ENCODE data around the gene FBXL7.

The FBXL7 gene

DNA sequence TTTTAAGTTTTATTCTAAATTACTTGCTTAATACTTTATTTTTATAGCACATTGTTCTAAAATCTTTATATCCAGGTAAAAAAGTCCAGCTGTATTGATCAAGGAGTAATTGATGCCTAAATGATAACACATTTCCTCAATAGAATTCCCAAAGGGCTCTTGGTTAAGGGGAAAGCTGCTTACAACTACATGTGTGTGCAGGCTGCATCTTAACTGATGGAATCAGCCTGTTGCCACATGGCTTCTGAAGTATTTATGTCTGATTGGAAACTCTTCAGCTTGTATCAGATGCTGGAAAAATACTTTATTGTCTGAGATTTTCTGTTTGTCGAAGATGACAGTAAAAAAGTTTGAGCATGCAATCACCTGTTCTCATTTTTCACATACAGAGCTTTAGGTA lies 182.6 kb downstream of the FBXL7 start:
- TF ChIP-seq, protein P1, sequence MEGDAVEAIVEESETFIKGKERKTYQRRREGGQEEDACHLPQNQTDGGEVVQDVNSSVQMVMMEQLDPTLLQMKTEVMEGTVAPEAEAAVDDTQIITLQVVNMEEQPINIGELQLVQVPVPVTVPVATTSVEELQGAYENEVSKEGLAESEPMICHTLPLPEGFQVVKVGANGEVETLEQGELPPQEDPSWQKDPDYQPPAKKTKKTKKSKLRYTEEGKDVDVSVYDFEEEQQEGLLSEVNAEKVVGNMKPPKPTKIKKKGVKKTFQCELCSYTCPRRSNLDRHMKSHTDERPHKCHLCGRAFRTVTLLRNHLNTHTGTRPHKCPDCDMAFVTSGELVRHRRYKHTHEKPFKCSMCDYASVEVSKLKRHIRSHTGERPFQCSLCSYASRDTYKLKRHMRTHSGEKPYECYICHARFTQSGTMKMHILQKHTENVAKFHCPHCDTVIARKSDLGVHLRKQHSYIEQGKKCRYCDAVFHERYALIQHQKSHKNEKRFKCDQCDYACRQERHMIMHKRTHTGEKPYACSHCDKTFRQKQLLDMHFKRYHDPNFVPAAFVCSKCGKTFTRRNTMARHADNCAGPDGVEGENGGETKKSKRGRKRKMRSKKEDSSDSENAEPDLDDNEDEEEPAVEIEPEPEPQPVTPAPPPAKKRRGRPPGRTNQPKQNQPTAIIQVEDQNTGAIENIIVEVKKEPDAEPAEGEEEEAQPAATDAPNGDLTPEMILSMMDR (IDR thresholded peaks at IDR 0.05; ENCODE audit: insufficient read depth, low read length, poor library complexity, severe bottlenecking): no peak
- no peak for TF ChIP-seq EZH2phosphoT487 (conservative IDR thresholded peaks at IDR 0.05; ENCODE audit: low read length)
- Histone ChIP-seq H3K27me3 (ENCODE audit: low read length) (no peaks in the 10 kb centered on the region), H3K9me3 (ENCODE audit: insufficient read depth, low read length) (no peaks in the 10 kb centered on the region), H3K9me2 (replicated peaks; ENCODE audit: insufficient read depth, low read length) (no peaks in the 10 kb centered on the region), H3K9ac (ENCODE audit: low read length) (no peak overlapping the region), H3K4me3 (ENCODE audit: insufficient read depth, low read length, poor library complexity, severe bottlenecking) (no peak overlapping the region), H4K20me1 (ENCODE audit: low read depth, low read length) (no peaks in the 10 kb centered on the region), H3F3A (ENCODE audit: insufficient read depth) (no peaks in the 10 kb centered on the region), H3K79me2 (ENCODE audit: insufficient read depth, low read length) (no peaks in the 10 kb centered on the region), H3K4me2 (ENCODE audit: low read depth, low read length, poor library complexity, severe bottlenecking) (no peak overlapping the region), H2AFZ (ENCODE audit: low read depth, low read length, severe bottlenecking) (no peak overlapping the region), H3K36me3 (ENCODE audit: low read length) (no peaks in the 10 kb centered on the region), H3K27ac (ENCODE audit: low read depth, low read length) (no peak overlapping the region)

DNA sequence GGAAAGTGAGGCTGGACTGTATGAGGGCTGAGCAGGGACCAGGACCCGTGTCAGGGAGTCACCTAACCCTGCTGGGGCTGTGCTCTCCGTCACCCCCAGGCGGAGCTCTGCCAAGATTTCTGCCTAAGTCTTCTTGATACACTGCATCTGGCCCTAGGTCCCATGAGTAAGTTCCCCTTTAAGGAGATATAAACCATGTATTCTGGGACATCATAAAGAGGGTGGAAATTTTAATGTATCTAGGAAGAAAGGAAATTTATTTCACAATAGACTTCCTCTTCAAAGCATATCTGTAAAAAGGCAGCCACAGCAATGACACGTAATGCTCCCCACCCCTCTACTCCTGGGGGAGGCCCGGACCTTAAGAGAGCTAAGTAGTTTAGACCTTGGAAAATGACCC lies 183.4 kb downstream of the FBXL7 start:
- Histone ChIP-seq H3K9me3 (ENCODE audit: insufficient read depth, low read length) (no peaks in the 10 kb centered on the region), H2AFZ (ENCODE audit: low read depth, low read length, severe bottlenecking) (no peak overlapping the region), H3F3A (ENCODE audit: insufficient read depth) (no peaks in the 10 kb centered on the region), H3K4me3 (ENCODE audit: insufficient read depth, low read length, poor library complexity, severe bottlenecking) (no peak overlapping the region), H3K79me2 (ENCODE audit: insufficient read depth, low read length) (no peaks in the 10 kb centered on the region), H3K9me2 (replicated peaks; ENCODE audit: insufficient read depth, low read length) (no peaks in the 10 kb centered on the region), H3K27ac (ENCODE audit: low read depth, low read length) (no peak overlapping the region), H3K36me3 (ENCODE audit: low read length) (no peaks in the 10 kb centered on the region), H3K27me3 (ENCODE audit: low read length) (no peaks in the 10 kb centered on the region), H4K20me1 (ENCODE audit: low read depth, low read length) (no peaks in the 10 kb centered on the region), H3K4me2 (ENCODE audit: low read depth, low read length, poor library complexity, severe bottlenecking) (no peak overlapping the region), H3K9ac (ENCODE audit: low read length) (no peak overlapping the region)
- TF ChIP-seq EZH2phosphoT487 (conservative IDR thresholded peaks at IDR 0.05; ENCODE audit: low read length): no peak
- TF ChIP-seq, protein P1 (IDR thresholded peaks at IDR 0.05; ENCODE audit: insufficient read depth, low read length, poor library complexity, severe bottlenecking): no peak

DNA sequence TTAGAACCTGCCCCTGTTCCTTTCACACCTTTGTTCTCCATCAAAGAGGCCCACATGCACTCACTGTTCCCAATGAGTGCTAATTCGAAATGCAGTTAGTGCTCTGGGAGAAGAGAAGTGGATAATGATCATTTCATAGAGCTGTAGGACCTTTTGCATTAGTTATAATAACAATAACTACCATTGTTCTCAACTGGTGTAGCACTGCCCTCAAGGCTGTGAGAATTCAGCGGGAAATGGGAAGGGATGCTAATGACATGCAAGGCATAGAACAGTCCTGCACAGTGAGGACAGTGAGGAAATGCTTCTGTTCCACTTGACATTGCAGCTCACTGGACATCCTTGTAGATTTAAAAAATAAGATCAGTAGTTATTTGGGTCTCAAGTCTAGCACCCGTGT lies 187.4 kb downstream of the FBXL7 start:
- H3K27ac ChIP-seq (ENCODE audit: low read depth, low read length): no peak overlapping the region
- H4K20me1 ChIP-seq (ENCODE audit: low read depth, low read length): no peaks in the 10 kb centered on the region
- no peak overlapping the region for H3K4me2 ChIP-seq (ENCODE audit: low read depth, low read length, poor library complexity, severe bottlenecking)
- H3K27me3 ChIP-seq (ENCODE audit: low read length): no peaks in the 10 kb centered on the region
- no peak overlapping the region for H3K9ac ChIP-seq (ENCODE audit: low read length)
- TF ChIP-seq EZH2phosphoT487 (conservative IDR thresholded peaks at IDR 0.05; ENCODE audit: low read length): no peak
- TF ChIP-seq, protein P1 (IDR thresholded peaks at IDR 0.05; ENCODE audit: insufficient read depth, low read length, poor library complexity, severe bottlenecking): no peak
- no peak overlapping the region for H2AFZ ChIP-seq (ENCODE audit: low read depth, low read length, severe bottlenecking)
- H3K79me2 ChIP-seq (ENCODE audit: insufficient read depth, low read length): no peaks in the 10 kb centered on the region
- H3K36me3 ChIP-seq (ENCODE audit: low read length): no peaks in the 10 kb centered on the region
- no peaks in the 10 kb centered on the region for H3K9me2 ChIP-seq (replicated peaks; ENCODE audit: insufficient read depth, low read length)
- no peaks in the 10 kb centered on the region for H3F3A ChIP-seq (ENCODE audit: insufficient read depth)
- no peak overlapping the region for H3K4me3 ChIP-seq (ENCODE audit: insufficient read depth, low read length, poor library complexity, severe bottlenecking)
- H3K9me3 ChIP-seq (ENCODE audit: insufficient read depth, low read length): no peaks in the 10 kb centered on the region
